GM21529 (cell line): ENCODE results near the gene SUGCT.
"Not testable (repeated sequence)": the region's sequence is repeated elsewhere in the genome, so short reads cannot be mapped to it uniquely, and the experiment has no call there.

Experiments
- ATAC-seq: cut with Tn5 transposase; IDR thresholded peaks from one replicate; pipeline ENCODE4 v1.9.1; 2021; ENCODE audit not compliant: unreplicated experiment

Gene SUGCT

GRCh38 chr7:40138973-40139372, 4.2 kb downstream of the SUGCT start:
- ATAC-seq: no peak

DNA sequence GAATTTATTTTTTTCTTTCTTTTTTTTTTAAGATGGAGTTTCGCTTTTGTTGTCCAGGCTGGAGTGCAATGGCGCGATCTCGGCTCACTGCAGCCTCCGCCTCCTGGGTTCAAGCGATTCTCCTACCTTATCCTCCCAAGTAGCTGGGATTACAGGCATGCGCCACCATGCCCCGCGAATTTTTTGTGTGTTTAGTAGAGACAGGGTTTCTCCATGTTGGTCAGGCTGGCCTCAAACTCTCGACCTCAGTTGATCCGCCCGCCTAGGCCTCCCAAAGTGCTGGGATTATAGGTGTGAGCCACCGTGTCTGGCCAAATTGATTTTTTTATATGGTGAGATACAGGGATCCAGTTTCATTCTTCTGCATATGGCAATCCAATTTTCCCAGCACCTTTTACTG, 5.1 kb downstream of the SUGCT start:
- not testable (repeated sequence) for ATAC-seq

DNA sequence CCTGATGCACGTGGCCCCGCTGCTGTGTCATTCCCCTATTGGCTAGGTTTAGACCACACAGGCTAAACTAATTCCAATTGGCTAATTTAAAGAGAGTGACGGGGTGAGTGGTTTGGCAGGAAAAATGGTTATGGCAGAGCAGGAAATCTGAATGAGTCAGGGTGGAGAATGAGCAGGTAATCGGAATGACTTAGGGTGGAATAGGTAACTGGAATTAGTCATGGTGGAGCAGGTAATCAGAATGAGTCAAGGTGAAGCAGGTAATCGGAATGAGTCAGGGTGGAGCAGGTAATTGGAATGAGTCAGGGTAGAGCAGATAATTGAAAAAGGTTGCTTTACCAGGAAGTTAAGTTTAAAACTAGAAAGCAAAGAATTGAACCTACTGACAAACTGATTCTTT, 7.1 kb downstream of the SUGCT start:
- not testable (repeated sequence) for ATAC-seq

DNA sequence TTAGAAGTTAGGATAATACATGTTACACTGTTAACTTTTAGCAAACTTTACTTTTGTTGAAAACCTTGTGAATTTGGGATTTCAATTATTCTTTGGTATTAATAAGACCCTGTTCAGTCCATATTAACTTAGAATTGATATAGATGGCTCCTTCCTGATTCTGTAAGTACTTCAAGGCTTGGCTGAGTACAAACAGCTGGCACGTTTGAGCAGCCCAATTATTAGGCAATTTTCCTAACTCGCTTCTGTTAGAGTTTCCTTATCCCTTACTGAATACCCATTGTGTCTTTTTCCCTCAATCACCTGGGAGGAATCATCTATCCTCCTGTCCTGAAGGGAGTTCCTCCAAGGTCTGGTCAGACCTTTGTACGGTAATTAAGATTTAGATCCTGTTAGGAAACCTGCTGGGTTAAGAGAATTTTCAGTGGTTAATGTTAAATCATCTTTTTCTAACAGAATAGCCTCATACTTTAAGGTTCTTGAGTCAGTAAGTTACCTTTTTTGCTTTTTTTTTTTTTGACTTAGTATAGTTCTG, 10.9 kb downstream of the SUGCT start:
- not testable (repeated sequence) for ATAC-seq

GRCh38 chr7:40147371-40148246, 12.8 kb downstream of the SUGCT start:
- no peak for ATAC-seq

- not testable (repeated sequence) for ATAC-seq
These were observed 13.4 kb downstream of the SUGCT start for GRCh38 chr7:40148247-40148580.

GRCh38 chr7:40148671-40149070, 13.9 kb downstream of the SUGCT start:
- no peak for ATAC-seq

DNA sequence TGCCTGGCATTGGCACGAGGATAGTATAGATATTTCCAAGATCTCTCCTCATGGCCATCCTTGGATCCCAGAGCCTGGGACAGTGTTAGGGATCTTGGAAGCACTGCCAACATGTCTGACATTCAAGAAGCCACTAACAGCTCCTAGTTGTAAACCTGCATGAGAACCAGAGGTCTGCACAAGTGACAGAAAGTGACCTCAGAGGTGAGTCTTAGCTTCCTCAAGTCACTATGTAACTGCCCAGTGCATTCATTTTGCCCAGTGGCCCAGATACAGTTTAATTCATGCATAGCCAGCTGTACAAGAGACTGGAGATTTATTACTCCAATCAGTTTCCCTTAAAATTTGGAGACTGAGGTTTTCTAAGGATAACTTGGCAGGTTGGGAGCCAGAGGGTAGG, 16.7 kb downstream of the SUGCT start:
- ATAC-seq: no peak

- no peak for ATAC-seq
These were observed 22.2 kb downstream of the SUGCT start for GRCh38 chr7:40156988-40157387.

DNA sequence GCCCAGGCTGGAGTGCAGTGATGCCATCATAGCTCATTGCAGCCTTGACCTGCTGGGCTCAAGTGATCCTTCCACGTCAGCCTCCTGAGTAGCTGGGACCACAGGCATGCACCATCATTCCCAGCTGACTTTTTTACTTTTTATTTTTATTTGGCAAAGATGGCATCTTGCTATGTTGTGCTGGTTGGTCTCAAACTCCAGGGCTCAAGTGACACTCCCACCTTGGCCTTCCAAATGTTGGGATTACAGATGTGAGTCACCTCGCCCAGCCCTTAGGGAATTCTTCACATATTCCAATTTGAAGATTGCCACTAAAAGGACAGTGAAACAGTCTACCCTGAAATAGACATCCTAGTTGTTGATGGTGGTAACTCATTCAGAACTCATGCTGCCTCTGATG, 27.7 kb downstream of the SUGCT start:
- ATAC-seq: no peak

DNA sequence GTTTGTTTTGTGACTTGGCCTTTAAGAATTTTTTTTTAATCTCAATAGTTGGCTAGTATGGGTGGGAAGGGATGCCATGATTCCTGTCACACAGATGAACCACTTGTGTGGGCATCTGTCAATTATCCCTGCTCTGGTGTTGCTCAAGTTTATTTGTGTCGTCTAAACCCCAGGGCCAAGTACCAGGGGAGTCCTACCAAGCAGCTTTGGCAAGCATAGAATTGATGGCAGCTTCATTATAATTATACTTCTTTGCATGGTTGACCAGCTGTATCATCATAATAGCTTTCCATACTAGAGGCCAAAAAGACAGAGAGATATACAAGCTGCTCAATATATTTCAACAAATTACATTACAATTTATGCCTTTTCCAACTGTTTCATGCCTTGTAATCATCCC, 30.4 kb downstream of the SUGCT start:
- no peak for ATAC-seq

DNA sequence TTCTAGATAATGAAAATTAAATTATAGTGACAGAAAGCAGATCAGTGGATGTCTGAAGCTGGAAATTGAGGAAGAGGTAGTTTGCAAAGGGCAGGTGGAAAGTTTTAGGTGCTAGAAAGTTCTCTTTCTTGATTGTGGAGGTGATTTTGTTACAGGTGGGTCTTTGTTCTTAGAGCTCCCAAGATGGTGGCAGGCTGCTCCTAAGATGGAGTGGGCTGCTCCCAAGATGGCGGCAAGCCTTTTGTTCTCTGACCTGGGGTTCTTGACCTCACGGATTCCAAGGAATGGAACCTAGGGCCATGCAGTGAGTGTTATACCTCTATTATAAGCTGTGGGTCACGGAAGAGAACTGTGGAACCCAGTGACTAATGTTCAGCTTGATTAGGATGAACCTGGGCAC, 32.5 kb downstream of the SUGCT start:
- ATAC-seq: no peak

DNA sequence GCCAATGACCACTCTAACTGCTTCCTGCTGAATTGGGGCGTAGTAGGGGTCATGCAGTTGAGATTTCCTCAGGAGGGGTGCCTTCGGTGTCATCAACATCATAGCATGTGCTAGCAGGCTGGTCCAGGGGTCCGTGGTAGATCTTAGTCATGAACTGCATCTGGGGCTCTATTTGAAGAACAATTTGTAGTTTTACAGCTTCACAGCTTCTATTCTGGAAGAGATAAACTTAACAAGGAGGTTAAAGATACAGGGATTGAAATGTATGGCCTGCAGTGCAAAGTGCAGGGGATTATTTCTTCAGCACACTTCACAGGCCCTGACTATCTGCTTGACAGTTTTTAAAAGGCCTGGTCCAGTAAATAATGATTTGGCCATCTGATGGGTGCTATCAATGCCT, 33.5 kb downstream of the SUGCT start:
- not testable (repeated sequence) for ATAC-seq

- not testable (repeated sequence) for ATAC-seq
These were observed 38.3 kb downstream of the SUGCT start for GRCh38 chr7:40173121-40173520.

GRCh38 chr7:40175256-40175655, 40.5 kb downstream of the SUGCT start:
- not testable (repeated sequence) for ATAC-seq

- ATAC-seq: no peak
These were observed 41.1 kb downstream of the SUGCT start for GRCh38 chr7:40175725-40176510.

- ATAC-seq: no peak
These were observed 42.3 kb downstream of the SUGCT start for GRCh38 chr7:40177071-40177470.

DNA sequence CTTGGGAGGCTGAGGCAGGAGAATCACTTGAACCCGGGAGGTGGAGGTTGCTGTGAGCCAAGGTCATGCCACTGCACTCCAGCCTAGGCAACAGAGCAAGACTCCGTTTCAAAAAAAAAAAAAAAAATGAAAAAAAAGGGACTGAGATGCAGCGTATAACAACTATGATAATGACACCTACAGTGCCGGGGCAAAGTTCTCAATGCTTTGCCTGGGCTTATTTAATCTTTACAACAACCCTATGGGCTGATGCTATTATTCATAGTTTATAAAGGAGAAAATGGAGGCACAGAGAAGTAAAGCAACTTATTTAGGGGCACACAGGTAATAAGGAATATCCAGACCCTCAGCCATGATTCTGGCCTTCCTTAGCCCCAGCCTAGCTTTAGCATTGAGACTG, 47.6 kb downstream of the SUGCT start:
- ATAC-seq: no peak

DNA sequence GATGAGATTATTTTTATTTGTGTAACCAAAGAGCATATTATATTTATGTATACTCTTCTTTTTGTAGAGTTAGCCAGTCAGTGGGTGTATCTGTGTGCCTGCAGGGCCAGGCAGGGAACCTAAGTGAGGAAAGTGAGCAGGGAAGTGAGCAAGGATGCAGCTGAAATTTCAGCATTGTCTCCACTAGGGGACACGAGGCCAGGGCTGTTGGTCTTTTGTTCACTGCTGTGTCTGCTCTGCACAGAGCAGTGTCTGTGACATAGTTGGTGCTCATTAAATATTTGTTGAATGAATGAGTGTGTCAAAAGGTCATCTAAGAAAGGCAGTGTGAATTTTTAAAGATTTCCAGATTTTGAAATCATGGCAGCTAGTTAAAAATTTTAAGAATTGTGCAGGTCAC, 51.8 kb downstream of the SUGCT start:
- no peak for ATAC-seq

- no peak for ATAC-seq
These were observed 57.2 kb downstream of the SUGCT start for GRCh38 chr7:40192036-40192435.

DNA sequence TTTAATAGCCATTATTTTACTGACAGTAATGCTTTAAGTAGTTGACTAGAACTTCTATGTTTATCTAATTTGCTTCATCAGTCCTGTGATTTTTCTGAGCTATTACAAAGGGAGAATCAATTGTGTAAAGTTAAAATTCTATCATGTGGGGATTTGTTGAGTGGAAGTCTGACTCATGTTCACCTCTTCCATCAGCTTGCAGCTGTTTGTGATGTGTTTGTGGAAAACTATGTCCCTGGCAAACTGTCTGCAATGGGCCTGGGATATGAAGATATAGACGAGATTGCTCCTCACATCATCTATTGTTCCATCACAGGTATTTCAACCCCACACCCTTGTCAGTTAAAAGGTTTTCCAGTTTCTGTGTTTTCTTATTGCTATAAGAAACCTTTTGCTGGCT, 59.9 kb downstream of the SUGCT start:
- ATAC-seq: no peak

GRCh38 chr7:40197527-40197926, 62.7 kb downstream of the SUGCT start:
- no peak for ATAC-seq
